Osteocyte (in vitro differentiated cells): Measurements from ENCODE around the gene C11orf97. TPM values are rescaled to one million over a fixed set of nuclear protein-coding genes. Genes with fewer than 3 reads are reported as not detected.
"Not testable (repeated sequence)": the region's sequence is repeated elsewhere in the genome, so short reads cannot be mapped to it uniquely, and the experiment has no call there.

ENCODE experiments used
- DNase-seq: peaks from one replicate; pipeline ENCODE4 v3.0.0; 2021; ENCODE audit warnings: mixed read lengths; ENCODE audit not compliant: unreplicated experiment; ENCODE audit errors: extremely low spot score
- H3K27ac Mint-ChIP-seq: one replicate; pipeline ENCODE4 v1.8.0; 2021; ENCODE audit warnings: mild to moderate bottlenecking, mixed read lengths; ENCODE audit not compliant: unreplicated experiment
- H3K27me3 Mint-ChIP-seq: one replicate; pipeline ENCODE4 v1.8.0; 2021; ENCODE audit warnings: mixed read lengths; ENCODE audit not compliant: unreplicated experiment
- H3K36me3 Mint-ChIP-seq: one replicate; pipeline ENCODE4 v1.8.0; 2021; ENCODE audit warnings: mixed read lengths; ENCODE audit not compliant: unreplicated experiment
- H3K4me1 Mint-ChIP-seq: one replicate; pipeline ENCODE4 v1.8.0; 2021; ENCODE audit warnings: mixed read lengths; ENCODE audit not compliant: unreplicated experiment
- H3K4me3 Mint-ChIP-seq: one replicate; pipeline ENCODE4 v1.8.0; 2021; ENCODE audit warnings: mild to moderate bottlenecking, moderate library complexity, mixed read lengths; ENCODE audit not compliant: unreplicated experiment
- H3K9me3 Mint-ChIP-seq: one replicate; pipeline ENCODE4 v1.8.0; 2021; ENCODE audit warnings: mixed read lengths; ENCODE audit not compliant: unreplicated experiment
- CTCF ChIP-seq: fragments of 200-600 bp; sonication (generic); IDR thresholded peaks from 2 replicates; pipeline ENCODE4 v1.5.0; 2021; ENCODE audit warnings: antibody characterized with exemption, mild to moderate bottlenecking, moderate library complexity
- total RNA-seq: library from RNA; stranded (reverse); gene quantifications from 2 replicates; pipeline ENCODE4 v1.2.1, GENCODE V29; 2021

C11orf97 gene
- total RNA-seq, 1 donor from 2014 or later, result not detected

DNA sequence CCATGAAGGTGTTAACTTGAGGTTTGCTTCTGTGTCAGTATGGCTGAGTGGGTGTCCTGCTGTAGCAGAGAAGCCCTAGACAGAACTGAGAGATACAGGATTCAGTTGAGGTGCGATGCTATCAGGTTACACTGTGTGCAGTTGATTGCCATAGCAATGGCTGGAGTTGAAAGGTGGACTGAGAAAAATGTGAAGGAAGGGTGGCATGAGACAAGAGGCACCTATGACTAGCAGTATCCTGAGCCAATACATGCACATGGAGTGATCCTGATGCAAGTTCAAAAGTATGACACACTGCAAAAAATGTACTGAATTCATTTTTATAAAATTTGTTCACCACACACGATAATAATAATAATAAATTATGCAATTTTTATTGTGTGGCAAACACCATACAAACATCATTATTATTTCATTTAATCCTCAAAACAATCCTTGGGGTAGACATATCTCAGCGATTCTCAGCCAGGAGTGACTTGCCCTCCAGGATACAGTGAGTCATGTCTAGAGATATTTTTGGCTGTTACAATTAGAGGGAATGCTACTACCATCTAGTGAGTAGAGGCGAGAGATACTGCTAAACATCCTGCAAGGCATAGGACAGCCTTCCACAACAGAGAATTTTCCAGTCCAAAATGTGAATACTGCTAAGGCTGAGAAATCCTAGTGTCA is 51.1 kb downstream of the C11orf97 start:
- no peak for DNase-seq
- peaks cover 5% of the 10 kb centered on the region for H3K4me1 Mint-ChIP-seq
- no peaks in the 10 kb centered on the region for H3K27me3 Mint-ChIP-seq
- H3K27ac Mint-ChIP-seq, result no peak overlapping the region
- TF ChIP-seq CTCF, result peak; percentile 55
- no peak overlapping the region for H3K4me3 Mint-ChIP-seq
- no peaks in the 10 kb centered on the region for H3K36me3 Mint-ChIP-seq
- no peaks in the 10 kb centered on the region for H3K9me3 Mint-ChIP-seq

DNA sequence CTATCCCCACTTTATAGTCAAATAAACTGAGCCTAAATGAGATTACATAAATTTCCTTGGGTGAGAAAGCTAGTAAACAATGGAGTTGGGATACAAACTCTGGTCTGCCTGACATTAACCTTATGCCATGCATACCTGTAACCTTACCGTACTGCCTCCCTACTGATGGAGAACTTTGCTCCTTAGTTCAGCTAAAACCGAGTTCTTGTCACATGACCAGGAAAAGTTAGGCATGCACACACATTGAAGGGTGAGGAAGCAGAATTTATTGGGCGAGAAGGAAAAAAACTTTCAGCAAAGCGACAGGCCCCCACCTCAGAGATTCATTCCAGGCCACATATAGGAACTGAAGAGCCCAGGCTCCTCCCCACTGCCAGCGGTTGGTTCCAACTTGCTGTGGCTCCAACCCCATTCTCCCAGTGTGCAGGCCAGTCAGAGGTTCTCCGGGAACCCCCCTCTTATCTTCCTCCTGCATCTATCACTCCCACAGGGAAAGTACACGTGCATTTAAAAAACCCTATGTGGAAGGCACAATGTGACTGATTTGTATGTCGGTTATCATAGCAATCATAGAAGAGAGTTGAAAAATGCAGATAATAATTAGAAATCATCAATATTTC is 51.7 kb downstream of the C11orf97 start:
- Mint-ChIP-seq H3K4me1 (peaks cover 5% of the 10 kb centered on the region), H3K4me3 (no peak overlapping the region), H3K9me3 (no peaks in the 10 kb centered on the region), H3K27ac (no peak overlapping the region), H3K27me3 (no peaks in the 10 kb centered on the region), H3K36me3 (no peaks in the 10 kb centered on the region)
- no peak for DNase-seq
- no peak for TF ChIP-seq CTCF

DNA sequence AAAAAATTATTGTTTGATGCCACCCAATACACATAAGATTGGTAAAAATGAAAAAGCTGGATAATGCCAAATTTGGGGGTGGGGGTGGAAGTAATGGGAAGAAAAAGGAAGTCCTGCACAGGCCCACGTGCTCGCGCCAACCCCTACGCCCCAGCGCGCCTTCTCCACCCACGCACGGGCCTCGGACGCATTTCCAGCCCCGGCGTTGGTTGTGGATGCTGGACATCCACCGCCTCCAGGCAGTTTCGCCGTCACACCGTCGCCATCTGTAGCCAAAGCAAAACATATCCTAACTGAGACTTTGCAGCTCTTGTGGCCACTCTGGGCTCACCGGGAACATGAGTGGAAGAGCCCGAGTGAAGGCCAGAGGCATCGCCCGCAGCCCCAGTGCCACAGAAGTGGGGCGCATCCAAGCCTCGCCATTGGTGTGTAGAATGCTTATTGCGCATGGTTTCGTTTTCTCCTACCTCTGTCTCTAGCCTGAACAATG is 55.0 kb downstream of the C11orf97 start, which contains the start of gene PIWIL4:
PIWIL4 (plus strand) TSS at position 188 of the 490 bp plus-strand sequence; CDS start at position 339, 151 bp downstream.
- TF ChIP-seq CTCF, result no peak
- H3K36me3 Mint-ChIP-seq, result no peaks in the 10 kb centered on the region
- H3K4me1 Mint-ChIP-seq, result peaks cover 2% of the 10 kb centered on the region
- no peak within 1 kb of the TSS for H3K4me3 Mint-ChIP-seq
- H3K27me3 Mint-ChIP-seq, result no peaks in the 10 kb centered on the region
- no peaks in the 10 kb centered on the region for H3K9me3 Mint-ChIP-seq
- DNase-seq, result no peak
- no peak within 1 kb of the TSS for H3K27ac Mint-ChIP-seq

DNA sequence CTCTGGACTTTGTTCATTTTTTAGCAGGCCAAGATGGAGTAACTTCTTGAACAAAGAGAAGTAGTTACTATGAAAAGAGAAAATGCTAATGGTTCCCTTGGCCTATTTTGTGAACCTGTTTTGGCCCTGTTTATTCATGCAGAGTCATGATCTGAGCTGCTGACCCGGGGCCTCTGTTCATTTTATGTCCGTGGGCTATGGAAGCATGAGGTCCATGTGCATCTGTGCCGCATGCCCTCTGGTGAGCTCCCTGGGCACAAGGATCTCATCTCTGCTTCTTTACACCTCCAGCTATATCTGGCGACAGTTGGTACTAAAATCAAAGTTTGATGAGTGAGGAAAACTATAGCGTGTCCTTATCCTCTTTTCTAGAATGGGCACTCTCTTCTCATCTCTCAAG is 55.9 kb downstream of the C11orf97 start:
- no peak for TF ChIP-seq CTCF
- peaks cover under 1% of the 10 kb centered on the region for H3K4me1 Mint-ChIP-seq
- H3K27ac Mint-ChIP-seq, result no peak overlapping the region
- no peaks in the 10 kb centered on the region for H3K9me3 Mint-ChIP-seq
- H3K4me3 Mint-ChIP-seq, result no peak overlapping the region
- no peaks in the 10 kb centered on the region for H3K36me3 Mint-ChIP-seq
- no peaks in the 10 kb centered on the region for H3K27me3 Mint-ChIP-seq
- no peak for DNase-seq

GRCh38 chr11:94568717-94569116 is 56.5 kb downstream of the C11orf97 start:
- Mint-ChIP-seq H3K27ac (no peak overlapping the region), H3K4me1 (peaks cover under 1% of the 10 kb centered on the region), H3K36me3 (no peaks in the 10 kb centered on the region), H3K27me3 (no peaks in the 10 kb centered on the region), H3K9me3 (no peaks in the 10 kb centered on the region), H3K4me3 (no peak overlapping the region)
- no peak for TF ChIP-seq CTCF
- no peak for DNase-seq

DNA sequence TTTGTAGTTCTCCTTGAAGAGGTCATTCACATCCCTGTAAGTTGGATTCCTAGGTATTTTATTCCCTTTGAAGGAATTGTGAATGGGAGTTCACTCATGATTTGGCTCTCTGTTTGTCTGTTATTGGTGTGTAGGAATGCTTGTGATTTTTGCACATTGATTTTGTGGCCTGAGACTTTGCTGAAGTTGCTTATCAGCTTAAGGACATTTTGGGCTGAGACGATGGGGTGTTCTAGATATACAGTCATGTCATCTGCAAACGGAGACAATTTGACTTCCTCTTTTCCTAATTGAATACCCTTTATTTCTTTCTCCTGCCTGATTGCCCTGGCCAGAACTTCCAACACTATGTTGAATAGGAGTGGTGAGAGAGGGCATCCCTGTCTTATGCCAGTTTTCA is 60.7 kb downstream of the C11orf97 start:
- H3K4me1 Mint-ChIP-seq, result peaks cover 20% of the 10 kb centered on the region
- not testable (repeated sequence) for H3K27ac Mint-ChIP-seq, H3K27me3 Mint-ChIP-seq, H3K36me3 Mint-ChIP-seq, DNase-seq, H3K9me3 Mint-ChIP-seq, H3K4me3 Mint-ChIP-seq
